Measurements from ENCODE around the gene RAB14.
A peak's percentile ranks its signal among the peaks of the same experiment; 100 is the strongest.

RAB14 gene

DNA sequence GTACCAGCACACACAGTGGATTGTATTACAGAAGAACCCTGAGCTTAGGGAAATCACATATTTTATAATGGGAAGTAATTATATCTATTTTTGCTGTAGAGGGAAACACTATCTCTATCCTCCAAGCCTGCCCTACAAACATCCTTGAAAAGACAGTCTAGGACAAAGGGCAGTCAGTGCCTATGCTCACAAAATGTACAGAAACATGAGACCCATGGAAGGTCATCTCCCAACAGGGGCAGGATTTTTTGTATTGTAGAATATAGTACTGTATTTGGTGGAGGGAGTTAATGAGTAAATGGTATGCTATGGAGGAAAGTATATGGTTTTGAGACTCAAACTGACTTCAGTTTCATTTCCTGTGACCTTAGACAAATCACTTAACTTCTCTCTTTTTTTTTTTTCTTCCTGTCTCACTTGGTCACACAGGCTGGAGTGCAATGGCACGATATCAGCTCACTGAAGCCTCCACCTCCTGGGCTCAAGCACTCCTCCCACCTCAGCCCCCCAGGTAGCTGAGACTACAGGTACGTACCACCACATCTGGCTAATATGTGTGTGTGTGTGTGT is 5.8 kb upstream of the RAB14 start:
- H3K4me3 ChIP-seq (ENCODE audit: low read length): peak overlapping the region; percentile 63; the same call in 1 of the 2 replicates

DNA sequence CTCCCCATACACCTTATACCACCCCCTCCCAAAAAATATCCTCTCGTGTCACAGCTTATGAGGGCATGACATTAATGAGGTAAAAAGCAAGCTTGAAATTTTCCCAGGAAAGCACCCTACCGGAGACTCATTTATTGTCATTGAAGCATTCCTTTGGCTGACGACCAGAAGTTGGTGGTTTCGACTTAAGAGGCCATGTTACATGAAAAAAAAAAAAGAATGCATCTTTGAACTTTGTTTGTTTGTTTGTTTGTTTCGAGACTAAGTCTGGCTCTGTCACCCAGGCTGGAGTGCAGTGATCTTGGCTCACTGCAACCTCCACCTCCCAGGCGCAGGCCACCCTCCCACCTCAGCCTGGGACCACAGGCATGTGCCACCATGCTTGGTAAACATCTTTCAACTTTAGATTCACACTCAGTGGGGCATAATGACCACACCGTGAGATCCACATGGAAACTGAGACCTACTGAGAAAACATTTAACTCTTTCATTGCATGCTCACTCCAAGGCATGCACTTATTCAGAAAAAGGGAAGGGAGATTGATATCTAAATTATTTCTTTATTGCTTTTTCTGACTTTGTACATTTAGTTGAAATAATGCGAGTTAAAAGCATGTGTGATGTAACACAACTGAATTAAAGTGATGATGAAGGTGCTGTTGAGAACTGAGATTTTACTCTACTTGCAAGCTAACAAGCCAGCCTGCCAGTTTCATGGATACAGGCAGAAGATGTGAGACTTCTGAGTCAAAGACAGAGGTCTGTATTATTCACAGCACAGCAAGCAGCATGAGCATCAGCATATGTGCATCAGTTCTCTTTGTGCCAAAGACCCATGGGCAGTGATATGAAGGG is 5.1 kb upstream of the RAB14 start:
- no peak for TF ChIP-seq ZNF274 (IDR thresholded peaks at IDR 0.05; ENCODE audit: low read depth, low read length)
- H3K4me3 ChIP-seq (ENCODE audit: low read length): peak overlapping the region; percentile 45; the same call in 1 of the 2 replicates

More for the DNA sequence above, 5.8 kb upstream of the RAB14 start:
- no peak for TF ChIP-seq ZNF274 (IDR thresholded peaks at IDR 0.05; ENCODE audit: low read depth, low read length)

DNA sequence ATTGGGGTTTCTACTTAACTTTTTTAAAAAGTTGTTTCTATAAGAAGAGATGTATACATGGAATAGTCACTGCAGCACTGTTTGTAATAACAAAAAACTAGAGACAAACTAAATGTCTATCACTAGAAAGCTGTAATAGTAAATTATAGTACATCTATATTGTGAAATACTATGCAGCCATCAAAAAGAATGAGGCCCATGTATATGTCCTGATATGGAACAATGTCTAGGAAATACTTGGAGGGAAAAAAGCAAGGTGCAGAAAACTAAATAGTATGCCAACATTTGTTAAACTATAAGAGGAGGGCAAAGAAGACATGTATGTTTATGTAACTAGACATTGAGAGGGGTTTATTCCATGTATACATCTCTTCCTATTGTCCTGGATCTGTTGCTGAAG is 2.9 kb upstream of the RAB14 start:
- no peak overlapping the region for H3K4me3 ChIP-seq (ENCODE audit: low read length)
- no peak for TF ChIP-seq ZNF274 (IDR thresholded peaks at IDR 0.05; ENCODE audit: low read depth, low read length)

DNA sequence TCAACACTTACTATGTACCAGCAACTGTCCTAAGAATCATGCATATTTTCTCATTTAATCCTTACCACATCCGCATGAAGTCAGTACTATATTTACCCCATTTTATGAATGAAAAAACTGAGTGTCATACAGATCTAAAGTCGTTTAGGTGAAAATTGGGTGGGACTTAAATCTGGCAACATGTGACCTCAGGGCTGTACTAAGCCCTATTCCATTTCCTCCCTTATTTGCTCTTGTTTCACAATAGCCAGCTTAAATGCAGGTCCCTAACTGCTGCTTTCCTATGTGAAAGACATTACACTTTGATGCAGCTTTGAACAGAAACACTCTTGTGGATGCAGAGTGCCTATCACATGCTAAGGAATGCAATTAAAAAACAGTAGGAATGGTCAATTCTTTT is 2.5 kb upstream of the RAB14 start:
- H3K4me3 ChIP-seq (ENCODE audit: low read length): no peak overlapping the region
- TF ChIP-seq ZNF274 (IDR thresholded peaks at IDR 0.05; ENCODE audit: low read depth, low read length): no peak

DNA sequence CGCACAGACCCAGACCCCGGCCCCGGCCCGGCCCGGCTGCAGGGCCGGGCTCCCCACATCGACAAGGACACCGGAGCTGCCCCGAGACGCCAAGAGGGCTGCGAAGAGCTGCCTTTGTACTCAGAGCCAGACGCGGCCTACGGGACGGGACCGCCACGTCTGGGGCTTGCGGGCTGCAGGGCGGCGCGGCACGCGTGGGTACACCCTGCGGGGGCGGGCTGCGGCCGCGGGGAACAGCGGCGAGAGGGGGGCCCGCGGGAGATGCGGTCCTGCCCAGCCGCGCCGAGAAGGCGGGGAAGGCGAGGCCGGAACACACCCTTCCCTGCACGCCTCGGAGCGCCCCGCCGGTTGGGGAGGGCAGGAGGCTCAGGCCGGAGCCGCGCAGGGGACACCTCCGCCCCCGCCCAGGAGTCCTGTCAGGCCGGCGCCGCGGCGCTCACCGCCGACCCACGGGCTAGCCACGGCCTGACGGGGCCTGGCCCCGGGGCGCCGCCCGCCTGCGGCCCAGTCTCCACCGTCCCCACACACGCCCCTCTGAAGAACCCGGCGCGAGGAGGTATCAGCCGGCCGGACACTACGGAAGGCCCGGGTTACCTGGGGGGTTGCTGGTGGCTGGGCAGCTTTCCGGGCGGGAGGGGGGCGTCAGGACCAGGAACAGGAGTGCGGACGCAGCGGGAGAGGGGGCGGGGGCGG is 478 bp downstream of the RAB14 start:
- no peak for TF ChIP-seq ZNF274 (IDR thresholded peaks at IDR 0.05; ENCODE audit: low read depth, low read length)
- peak overlapping the region; percentile 93 for H3K4me3 ChIP-seq (ENCODE audit: low read length)

DNA sequence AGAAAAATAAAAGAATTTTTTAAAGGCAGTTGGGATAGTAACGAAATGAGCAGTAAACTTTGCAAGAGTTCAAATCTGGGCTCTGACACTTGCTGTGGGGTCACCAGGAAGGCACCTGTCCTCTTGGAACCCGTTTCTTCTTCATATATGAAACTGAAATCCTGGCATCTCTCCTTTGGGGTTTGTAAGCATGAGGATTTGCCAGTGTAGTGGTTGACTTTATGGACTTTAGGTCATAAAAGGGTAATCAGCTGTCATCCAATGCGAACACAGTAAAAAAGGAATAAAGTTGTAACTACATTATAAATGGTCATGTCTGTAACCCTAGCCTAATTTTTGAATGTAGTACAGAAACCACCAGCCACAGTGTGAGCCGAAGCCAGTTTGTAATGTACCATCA is 1.3 kb downstream of the RAB14 start:
- TF ChIP-seq ZNF274 (IDR thresholded peaks at IDR 0.05; ENCODE audit: low read depth, low read length): no peak
- H3K4me3 ChIP-seq (ENCODE audit: low read length): peak overlapping the region; percentile 93

DNA sequence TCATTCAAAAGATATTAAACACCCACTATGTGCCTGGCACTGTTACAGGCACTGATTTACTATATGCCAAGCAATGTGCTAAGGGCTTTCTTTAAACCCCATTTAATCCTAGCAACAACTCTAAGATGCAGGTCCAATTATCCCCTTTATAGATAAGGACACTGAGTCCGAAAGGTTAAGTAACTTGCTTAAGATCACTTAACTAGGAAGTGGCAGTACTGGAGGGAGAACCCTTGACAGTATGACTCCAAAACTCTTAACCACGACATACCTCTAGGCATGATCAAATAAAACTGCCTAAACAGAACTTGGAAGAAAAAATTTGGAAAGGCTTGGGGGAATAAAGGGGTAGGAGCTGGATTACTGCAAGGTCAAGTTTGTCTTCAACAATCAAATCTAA is 1.7 kb downstream of the RAB14 start:
- H3K4me3 ChIP-seq (ENCODE audit: low read length): peak overlapping the region; percentile 93
- no peak for TF ChIP-seq ZNF274 (IDR thresholded peaks at IDR 0.05; ENCODE audit: low read depth, low read length)

DNA sequence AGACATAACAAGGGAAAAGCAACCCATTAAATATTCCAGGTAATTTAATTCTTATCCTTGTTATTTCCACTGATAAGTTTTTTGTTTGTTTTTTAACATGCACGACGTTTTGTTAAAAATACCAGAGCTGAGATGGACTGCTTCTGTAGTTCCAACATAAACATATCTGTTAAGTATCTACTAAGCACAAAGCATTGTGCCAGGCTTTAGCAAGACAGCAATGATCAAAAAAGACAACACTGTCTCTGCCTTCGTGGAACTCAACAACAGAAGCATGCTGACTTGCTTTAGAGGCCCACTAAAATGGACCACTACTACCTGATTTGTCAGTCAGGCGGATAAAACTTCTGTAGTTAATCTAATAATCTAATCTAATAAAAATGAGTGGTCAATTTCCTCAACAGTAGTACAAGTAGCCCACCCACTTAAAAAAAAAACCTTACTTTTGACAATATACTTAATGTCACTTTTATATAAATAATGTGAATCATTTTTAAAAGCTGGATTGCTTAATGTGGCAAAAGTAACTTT is 3.1 kb downstream of the RAB14 start:
- TF ChIP-seq ZNF274 (IDR thresholded peaks at IDR 0.05; ENCODE audit: low read depth, low read length): no peak
- H3K4me3 ChIP-seq (ENCODE audit: low read length): peak overlapping the region; percentile 93; the same call in 1 of the 2 replicates

DNA sequence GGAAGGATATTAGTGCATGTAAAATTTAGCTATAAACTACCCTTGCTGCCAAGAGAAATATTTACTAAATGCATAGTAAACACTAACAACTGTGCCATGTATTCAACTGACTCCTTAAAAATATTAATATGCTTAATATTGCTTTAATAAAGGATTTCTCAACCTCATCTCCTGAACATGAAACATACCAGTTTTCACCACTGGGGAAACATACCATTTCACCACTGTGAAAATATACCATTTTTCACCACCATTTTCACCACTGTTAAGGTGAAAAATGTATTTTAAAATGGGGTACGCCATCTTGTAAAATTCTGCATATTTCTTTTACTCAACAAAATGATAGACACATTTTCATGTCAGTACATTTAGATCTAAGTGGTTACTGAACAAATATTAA is 4.5 kb downstream of the RAB14 start:
- TF ChIP-seq ZNF274 (IDR thresholded peaks at IDR 0.05; ENCODE audit: low read depth, low read length): no peak
- peak overlapping the region; percentile 39; the same call in 1 of the 2 replicates for H3K4me3 ChIP-seq (ENCODE audit: low read length)

DNA sequence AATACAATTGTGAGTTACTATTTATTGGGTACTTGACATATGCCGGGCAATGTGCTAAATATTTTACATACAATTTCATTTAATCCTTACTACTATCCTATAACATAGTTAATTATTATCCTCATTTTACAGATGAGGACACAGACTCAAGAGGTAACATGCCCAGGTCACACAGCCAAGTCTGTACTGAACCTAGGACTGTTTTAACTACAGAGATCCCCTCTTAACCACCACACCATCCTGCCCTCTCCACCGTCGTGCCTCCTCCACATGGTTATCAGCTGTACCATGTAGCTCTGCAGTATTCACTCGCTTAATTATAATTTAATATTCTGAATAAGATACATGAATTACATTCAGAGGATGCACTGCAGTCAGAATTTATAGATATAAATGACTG is 5.3 kb downstream of the RAB14 start:
- H3K4me3 ChIP-seq (ENCODE audit: low read length): peak overlapping the region; percentile 41
- no peak for TF ChIP-seq ZNF274 (IDR thresholded peaks at IDR 0.05; ENCODE audit: low read depth, low read length)

DNA sequence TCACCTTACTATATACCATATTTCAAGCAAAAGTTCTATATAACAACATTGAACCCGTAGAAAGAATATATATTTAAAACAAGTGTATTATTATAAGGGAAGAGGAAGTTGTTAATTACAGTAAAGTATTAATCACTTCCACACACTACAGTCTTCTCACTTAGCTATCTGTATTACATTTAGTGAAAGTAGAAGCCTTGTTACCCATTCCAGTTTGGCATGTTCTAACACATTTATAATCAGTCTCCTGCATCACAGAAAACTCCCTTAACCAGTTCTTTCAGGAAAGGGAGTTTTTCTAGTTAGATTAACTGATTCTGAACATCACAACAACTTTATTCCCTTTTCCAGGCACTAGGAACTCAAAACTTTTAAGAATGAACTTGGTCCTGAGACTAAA is 6.9 kb downstream of the RAB14 start:
- no peak overlapping the region; the same call in 1 of the 2 replicates for H3K4me3 ChIP-seq (ENCODE audit: low read length)
- no peak for TF ChIP-seq ZNF274 (IDR thresholded peaks at IDR 0.05; ENCODE audit: low read depth, low read length)

DNA sequence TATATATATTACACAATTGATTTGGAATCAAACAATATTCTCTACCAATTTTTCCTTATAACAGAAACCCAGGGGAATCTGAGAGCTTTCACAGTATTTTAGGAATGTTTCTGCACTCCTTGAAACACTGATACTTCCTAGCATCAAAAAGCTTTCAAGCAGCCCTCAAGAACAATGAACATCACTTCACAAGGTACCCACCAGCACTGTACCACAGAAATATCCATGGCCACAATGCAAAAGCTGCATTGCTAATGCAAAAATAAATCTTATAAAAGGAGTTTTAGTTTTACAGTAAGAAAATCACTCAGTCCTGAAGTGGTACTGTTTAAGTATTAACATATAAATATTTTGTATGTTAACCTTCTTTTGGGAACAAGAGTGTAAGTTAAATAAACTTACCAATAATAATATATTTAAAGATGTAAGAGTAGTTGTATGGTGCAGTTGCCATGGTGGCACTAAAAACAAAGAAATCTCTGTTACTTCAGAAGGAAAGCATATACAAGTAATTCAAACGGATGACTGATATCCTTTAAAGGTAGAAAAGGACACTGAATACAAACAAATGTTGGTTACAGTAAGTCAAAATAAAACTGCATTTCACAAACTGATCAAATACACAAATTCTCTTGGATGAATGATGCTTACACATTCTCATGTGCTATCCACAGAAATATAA is 8.6 kb downstream of the RAB14 start:
- no peak overlapping the region for H3K4me3 ChIP-seq (ENCODE audit: low read length)
- no peak for TF ChIP-seq ZNF274 (IDR thresholded peaks at IDR 0.05; ENCODE audit: low read depth, low read length)

DNA sequence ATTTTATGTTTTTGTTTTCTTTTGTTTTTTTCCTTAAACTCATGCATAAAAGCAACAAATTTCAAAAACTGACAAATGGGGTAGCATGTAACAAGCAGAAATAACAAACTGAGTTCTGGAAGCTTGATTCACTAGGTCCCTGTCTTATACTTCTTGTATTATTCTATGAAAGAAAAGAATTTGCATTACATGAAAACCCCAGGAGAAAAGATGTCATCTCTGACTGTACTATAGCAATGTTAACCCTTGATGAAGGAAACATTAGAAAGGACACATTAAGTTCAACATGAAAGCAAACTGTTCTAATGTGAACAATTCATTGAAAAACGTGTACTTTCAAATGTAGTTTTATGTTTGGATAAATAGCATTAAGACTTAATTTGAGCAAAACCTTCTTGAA is 9.2 kb downstream of the RAB14 start:
- no peak for TF ChIP-seq ZNF274 (IDR thresholded peaks at IDR 0.05; ENCODE audit: low read depth, low read length)
- no peak overlapping the region for H3K4me3 ChIP-seq (ENCODE audit: low read length)

DNA sequence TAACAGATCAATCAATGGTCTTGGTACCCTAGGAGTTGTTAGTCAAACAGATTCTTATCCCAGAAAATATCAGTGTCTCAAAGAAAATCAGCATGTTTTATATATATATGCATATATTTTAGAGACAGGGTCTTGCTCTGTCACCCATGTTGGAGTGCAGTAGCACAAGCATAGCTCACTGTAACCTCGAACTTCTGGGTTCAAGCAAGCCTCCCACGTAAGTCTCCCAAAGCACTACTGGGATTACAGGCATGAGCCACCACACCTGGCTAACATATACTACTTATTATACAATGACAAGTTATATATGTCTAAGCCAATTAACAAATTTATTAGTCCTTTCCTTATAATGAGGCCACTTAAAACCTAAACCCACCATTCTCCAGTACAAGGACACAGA is 10.4 kb downstream of the RAB14 start:
- no peak overlapping the region for H3K4me3 ChIP-seq (ENCODE audit: low read length)
- no peak for TF ChIP-seq ZNF274 (IDR thresholded peaks at IDR 0.05; ENCODE audit: low read depth, low read length)
